ENCODE measurements around the gene TPCN2.

DNA sequence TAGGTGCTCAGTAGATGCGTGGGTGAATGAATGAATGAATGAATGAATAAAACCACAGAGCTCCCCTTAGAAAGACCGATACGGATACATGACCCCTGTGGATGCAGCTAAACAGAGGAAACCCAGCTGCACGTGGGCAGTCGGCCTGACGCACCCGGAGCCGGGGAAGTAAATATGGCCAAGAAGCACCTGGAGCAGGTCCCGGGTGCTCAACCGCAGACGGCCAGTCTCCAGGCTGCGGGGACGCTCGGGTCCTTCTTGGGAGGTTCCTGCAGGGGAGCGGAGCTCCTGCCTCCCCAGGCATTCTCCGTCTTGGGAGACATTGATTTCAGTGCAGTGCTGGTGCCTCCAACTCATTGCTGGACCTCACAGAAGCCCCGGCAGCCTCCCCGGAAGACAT is 11.7 kb upstream of the TPCN2 start:
- TF ChIP-seq MXI1 (conservative IDR thresholded peaks at IDR 0.05; ENCODE audit: poor library complexity, severe bottlenecking) (no peak), EP300 (conservative IDR thresholded peaks at IDR 0.05; ENCODE audit: poor library complexity, severe bottlenecking) (no peak), SMC3 (conservative IDR thresholded peaks at IDR 0.05; ENCODE audit: poor library complexity) (no peak), TAF1 (IDR thresholded peaks at IDR 0.05; ENCODE audit: low read depth) (no peak), EZH2 (IDR thresholded peaks at IDR 0.05; ENCODE audit: borderline replicate concordance, insufficient read depth, low read length, poor library complexity, severe bottlenecking) (no peak), RAD21 (conservative IDR thresholded peaks at IDR 0.05) (no peak), POLR2AphosphoS5 (IDR thresholded peaks at IDR 0.05) (no peak)
- TF ChIP-seq, protein P1, sequence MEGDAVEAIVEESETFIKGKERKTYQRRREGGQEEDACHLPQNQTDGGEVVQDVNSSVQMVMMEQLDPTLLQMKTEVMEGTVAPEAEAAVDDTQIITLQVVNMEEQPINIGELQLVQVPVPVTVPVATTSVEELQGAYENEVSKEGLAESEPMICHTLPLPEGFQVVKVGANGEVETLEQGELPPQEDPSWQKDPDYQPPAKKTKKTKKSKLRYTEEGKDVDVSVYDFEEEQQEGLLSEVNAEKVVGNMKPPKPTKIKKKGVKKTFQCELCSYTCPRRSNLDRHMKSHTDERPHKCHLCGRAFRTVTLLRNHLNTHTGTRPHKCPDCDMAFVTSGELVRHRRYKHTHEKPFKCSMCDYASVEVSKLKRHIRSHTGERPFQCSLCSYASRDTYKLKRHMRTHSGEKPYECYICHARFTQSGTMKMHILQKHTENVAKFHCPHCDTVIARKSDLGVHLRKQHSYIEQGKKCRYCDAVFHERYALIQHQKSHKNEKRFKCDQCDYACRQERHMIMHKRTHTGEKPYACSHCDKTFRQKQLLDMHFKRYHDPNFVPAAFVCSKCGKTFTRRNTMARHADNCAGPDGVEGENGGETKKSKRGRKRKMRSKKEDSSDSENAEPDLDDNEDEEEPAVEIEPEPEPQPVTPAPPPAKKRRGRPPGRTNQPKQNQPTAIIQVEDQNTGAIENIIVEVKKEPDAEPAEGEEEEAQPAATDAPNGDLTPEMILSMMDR (IDR thresholded peaks at IDR 0.05; ENCODE audit: poor library complexity, severe bottlenecking): no peak
- TF ChIP-seq, protein P2, sequence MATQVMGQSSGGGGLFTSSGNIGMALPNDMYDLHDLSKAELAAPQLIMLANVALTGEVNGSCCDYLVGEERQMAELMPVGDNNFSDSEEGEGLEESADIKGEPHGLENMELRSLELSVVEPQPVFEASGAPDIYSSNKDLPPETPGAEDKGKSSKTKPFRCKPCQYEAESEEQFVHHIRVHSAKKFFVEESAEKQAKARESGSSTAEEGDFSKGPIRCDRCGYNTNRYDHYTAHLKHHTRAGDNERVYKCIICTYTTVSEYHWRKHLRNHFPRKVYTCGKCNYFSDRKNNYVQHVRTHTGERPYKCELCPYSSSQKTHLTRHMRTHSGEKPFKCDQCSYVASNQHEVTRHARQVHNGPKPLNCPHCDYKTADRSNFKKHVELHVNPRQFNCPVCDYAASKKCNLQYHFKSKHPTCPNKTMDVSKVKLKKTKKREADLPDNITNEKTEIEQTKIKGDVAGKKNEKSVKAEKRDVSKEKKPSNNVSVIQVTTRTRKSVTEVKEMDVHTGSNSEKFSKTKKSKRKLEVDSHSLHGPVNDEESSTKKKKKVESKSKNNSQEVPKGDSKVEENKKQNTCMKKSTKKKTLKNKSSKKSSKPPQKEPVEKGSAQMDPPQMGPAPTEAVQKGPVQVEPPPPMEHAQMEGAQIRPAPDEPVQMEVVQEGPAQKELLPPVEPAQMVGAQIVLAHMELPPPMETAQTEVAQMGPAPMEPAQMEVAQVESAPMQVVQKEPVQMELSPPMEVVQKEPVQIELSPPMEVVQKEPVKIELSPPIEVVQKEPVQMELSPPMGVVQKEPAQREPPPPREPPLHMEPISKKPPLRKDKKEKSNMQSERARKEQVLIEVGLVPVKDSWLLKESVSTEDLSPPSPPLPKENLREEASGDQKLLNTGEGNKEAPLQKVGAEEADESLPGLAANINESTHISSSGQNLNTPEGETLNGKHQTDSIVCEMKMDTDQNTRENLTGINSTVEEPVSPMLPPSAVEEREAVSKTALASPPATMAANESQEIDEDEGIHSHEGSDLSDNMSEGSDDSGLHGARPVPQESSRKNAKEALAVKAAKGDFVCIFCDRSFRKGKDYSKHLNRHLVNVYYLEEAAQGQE (IDR thresholded peaks at IDR 0.05; ENCODE audit: borderline replicate concordance): no peak

Measured in neural cell (in vitro differentiated cells).